Smooth muscle cell (in vitro differentiated cells): Measurements from ENCODE around the gene PCYT2. TPM values are rescaled to one million over a fixed set of nuclear protein-coding genes. Genes with fewer than 3 reads are reported as not detected.

Experiments used
- DNase-seq: peaks from one replicate; lab custom pipeline; 2025; ENCODE audit not compliant: unreplicated experiment; lab: John Stamatoyannopoulos, UW
- H2AFZ ChIP-seq: fragments of 200-600 bp; sonication (generic); 2 replicates; pipeline ENCODE4 v1.6.0; 2016; ENCODE audit warnings: antibody characterized with exemption, low read depth, mild to moderate bottlenecking
- H3F3A ChIP-seq: fragments of 200-600 bp; sonication (generic); 2 replicates; pipeline ENCODE4 v1.6.0; 2017; ENCODE audit warnings: antibody characterized with exemption, low read depth
- H3K27ac ChIP-seq: fragments of 200-600 bp; sonication (generic); 2 replicates; pipeline ENCODE4 v1.5.1; 2016; ENCODE audit warnings: low read depth, mild to moderate bottlenecking
- H3K27me3 ChIP-seq: fragments of 200-600 bp; sonication (generic); 2 replicates; pipeline ENCODE4 v1.6.1; 2016; ENCODE audit warnings: low read depth, mild to moderate bottlenecking
- H3K36me3 ChIP-seq: fragments of 200-600 bp; sonication (generic); 2 replicates; pipeline ENCODE4 v1.5.1; 2016; ENCODE audit warnings: low read depth
- H3K4me1 ChIP-seq: fragments of 200-600 bp; sonication (generic); 2 replicates; pipeline ENCODE4 v1.5.1; 2016; ENCODE audit warnings: low read depth
- H3K4me2 ChIP-seq: fragments of 200-600 bp; sonication (generic); 2 replicates; pipeline ENCODE4 v1.6.0; 2016; ENCODE audit warnings: mild to moderate bottlenecking
- H3K4me3 ChIP-seq: fragments of 200-600 bp; sonication (generic); 2 replicates; pipeline ENCODE4 v1.5.1; 2016; ENCODE audit warnings: mild to moderate bottlenecking
- H3K79me2 ChIP-seq: fragments of 200-600 bp; sonication (generic); 2 replicates; pipeline ENCODE4 v1.6.0; 2016; ENCODE audit warnings: low read depth, mild to moderate bottlenecking
- H3K9ac ChIP-seq: fragments of 200-600 bp; sonication (generic); 2 replicates; pipeline ENCODE4 v1.6.0; 2016; ENCODE audit warnings: low read depth
- H3K9me3 ChIP-seq: fragments of 200-600 bp; sonication (generic); replicated peaks from 2 replicates; pipeline ENCODE4 v1.5.1; 2016; ENCODE audit warnings: low read depth
- H4K20me1 ChIP-seq: fragments of 200-600 bp; sonication (generic); 2 replicates; pipeline ENCODE4 v1.6.0; 2016; ENCODE audit warnings: low read depth
- WGBS: methylation state at CpG from one replicate; pipeline ENCODE4 v1.1.7; 2016; ENCODE audit warnings: low lambda C conversion rate; 5-methylcytosine and 5-hydroxymethylcytosine counted together
- polyA plus RNA-seq: library from polyadenylated mRNA; unstranded; fragments of >200 nt; fragmentation: Nextera tagmentation; extraction: Ambion mirVana; gene quantifications from 2 replicates; pipeline ENCODE4 v1.2.1, GENCODE V29; 2016
- total RNA-seq: library from RNA; depleted of rRNA; stranded (reverse); fragments of >200 nt; gene quantifications from 2 replicates; pipeline ENCODE4 v1.2.3, GENCODE V29; 2014
- TF ChIP-seq, protein P1 (sequence below): fragments of 200-600 bp; sonication (generic); IDR thresholded peaks from 2 replicates; pipeline ENCODE4 v1.5.1; 2017; ENCODE audit warnings: borderline replicate concordance, mild to moderate bottlenecking, antibody characterized with exemption; ENCODE audit not compliant: insufficient read depth, poor library complexity, severe bottlenecking

PCYT2 gene
- total and polyA plus RNA-seq, 2 experiments from 2014 or later = 11.4 to 50.6 TPM

DNA sequence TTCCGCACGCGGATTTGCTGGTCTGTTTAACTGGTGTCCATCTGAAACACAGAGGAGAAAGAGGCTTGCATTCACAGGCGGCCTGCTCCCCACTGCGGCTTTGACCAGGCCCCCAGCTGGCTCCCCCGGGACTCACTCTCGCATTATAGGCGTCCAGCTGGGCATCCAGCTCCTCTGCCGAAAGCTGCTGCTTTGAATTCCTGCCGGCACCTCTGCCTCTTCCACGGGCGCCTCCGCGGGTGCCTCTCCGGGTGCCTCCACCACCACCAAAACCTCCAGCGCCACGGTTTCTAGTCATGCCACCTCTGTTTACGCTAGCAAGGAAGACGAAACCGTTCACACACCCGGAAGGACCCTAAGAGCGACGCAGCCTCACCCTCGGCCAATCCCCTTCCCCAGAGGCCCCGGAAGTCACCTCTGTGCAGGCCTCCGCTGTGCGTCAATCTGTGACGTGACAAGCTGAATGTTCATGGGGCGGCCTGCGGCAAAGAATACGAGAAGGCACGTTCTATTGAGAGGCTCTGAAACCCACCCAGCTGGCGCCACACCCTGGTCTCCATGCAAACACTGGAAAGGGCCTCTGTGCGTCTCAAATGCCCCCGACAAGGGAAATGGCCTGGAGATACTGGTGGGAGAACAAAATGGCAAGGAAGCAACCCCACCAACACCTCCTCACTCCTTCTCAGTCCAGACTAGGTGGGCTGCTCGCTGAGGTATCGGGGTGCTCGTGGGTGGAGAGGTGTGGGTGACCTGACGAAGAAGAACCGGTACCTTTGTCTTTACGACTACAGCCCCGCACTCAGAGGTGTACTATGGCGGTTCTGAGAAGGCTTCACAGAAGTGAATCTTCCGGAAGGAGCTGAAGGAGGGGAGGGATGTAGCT is 22.9 kb downstream of the PCYT2 start:
- Histone ChIP-seq H3K27me3 (no peaks in the 10 kb centered on the region), H4K20me1 (peaks cover 44% of the 10 kb centered on the region), H3K9ac (no peak overlapping the region), H3F3A (no peaks in the 10 kb centered on the region), H3K9me3 (no peaks in the 10 kb centered on the region), H3K4me3 (no peak overlapping the region), H3K36me3 (no peaks in the 10 kb centered on the region), H3K27ac (no peak overlapping the region), H2AFZ (no peak overlapping the region), H3K4me1 (peaks cover 10% of the 10 kb centered on the region), H3K79me2 (peaks cover 49% of the 10 kb centered on the region), H3K4me2 (no peak overlapping the region)
- 98% methylated on average over 44 of the region's 44 CpGs for WGBS
- TF ChIP-seq, protein P1, sequence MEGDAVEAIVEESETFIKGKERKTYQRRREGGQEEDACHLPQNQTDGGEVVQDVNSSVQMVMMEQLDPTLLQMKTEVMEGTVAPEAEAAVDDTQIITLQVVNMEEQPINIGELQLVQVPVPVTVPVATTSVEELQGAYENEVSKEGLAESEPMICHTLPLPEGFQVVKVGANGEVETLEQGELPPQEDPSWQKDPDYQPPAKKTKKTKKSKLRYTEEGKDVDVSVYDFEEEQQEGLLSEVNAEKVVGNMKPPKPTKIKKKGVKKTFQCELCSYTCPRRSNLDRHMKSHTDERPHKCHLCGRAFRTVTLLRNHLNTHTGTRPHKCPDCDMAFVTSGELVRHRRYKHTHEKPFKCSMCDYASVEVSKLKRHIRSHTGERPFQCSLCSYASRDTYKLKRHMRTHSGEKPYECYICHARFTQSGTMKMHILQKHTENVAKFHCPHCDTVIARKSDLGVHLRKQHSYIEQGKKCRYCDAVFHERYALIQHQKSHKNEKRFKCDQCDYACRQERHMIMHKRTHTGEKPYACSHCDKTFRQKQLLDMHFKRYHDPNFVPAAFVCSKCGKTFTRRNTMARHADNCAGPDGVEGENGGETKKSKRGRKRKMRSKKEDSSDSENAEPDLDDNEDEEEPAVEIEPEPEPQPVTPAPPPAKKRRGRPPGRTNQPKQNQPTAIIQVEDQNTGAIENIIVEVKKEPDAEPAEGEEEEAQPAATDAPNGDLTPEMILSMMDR = no peak
- DNase-seq = no peak

DNA sequence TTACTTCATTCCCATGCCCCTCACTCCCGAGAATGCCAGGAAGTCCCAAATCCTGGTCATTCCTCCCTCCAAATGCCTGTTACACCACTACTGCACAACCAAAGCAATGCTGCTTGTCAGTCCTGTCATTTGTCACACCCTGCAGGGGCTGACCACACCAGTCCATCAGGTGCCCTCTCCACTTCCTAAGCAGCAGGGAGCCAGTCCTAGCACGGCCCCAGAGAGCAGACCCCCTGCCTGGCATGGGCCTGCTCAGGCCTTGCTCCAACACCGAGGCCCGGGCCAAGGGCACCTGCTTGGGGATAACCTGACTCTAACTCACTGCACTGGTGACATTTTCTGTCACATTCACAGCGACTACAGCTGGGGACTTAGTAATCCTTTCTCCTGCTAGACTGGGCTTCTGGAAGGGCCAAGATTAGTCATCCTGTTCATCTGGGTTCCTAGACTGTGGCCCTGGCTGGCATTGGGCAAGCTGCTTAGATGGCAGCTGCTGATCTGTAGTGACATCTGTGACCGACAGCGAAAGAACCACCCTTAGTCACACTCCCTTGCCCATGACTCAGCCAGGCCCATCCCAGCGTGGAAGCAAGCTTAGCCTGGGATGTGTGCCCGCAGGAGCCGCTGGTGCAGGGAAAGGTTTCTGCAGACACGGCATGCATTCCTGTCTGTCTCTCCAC is 25.2 kb downstream of the PCYT2 start:
- peaks cover 39% of the 10 kb centered on the region for H4K20me1 ChIP-seq
- no peaks in the 10 kb centered on the region for H3K36me3 ChIP-seq
- no peak overlapping the region for H3K4me3 ChIP-seq
- H3K4me1 ChIP-seq = peaks cover 10% of the 10 kb centered on the region
- WGBS = 84% methylated on average over 11 of the region's 11 CpGs
- peaks cover 37% of the 10 kb centered on the region for H3K79me2 ChIP-seq
- H3K27ac ChIP-seq = no peak overlapping the region
- DNase-seq = no peak
- TF ChIP-seq, protein P1 = no peak
- no peaks in the 10 kb centered on the region for H3K27me3 ChIP-seq
- no peak overlapping the region for H2AFZ ChIP-seq
- H3F3A ChIP-seq = no peaks in the 10 kb centered on the region
- no peak overlapping the region for H3K9ac ChIP-seq
- no peak overlapping the region for H3K4me2 ChIP-seq
- H3K9me3 ChIP-seq = no peaks in the 10 kb centered on the region

DNA sequence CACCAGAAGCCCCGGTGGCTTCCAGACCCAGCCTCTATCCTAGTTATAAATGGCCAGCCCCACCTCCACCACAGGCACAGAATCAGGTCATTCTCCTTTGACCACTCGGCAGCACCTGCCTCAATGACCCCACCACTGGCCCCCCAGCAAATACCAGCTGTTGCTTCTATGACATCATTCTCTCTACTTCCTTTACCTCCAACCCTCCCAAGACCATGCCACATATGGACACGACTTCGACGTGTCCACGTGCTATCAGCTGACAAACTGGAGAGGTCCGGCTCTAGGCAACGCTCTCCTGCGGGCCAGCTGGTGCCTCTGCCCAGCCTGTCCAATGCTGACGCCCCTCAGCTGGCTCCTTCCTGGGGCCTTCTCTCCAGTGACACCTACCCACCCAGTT is 25.7 kb downstream of the PCYT2 start:
- Histone ChIP-seq H3K4me3 (no peak overlapping the region), H3K9me3 (no peaks in the 10 kb centered on the region), H3K79me2 (peaks cover 32% of the 10 kb centered on the region), H3K27ac (no peak overlapping the region), H3K4me1 (peaks cover 8% of the 10 kb centered on the region), H3K4me2 (no peak overlapping the region), H3K9ac (no peak overlapping the region), H3K27me3 (no peaks in the 10 kb centered on the region), H4K20me1 (peaks cover 39% of the 10 kb centered on the region), H3F3A (no peaks in the 10 kb centered on the region), H2AFZ (no peak overlapping the region), H3K36me3 (no peaks in the 10 kb centered on the region)
- WGBS = 98% methylated on average over 10 of the region's 10 CpGs
- TF ChIP-seq, protein P1 = no peak
- no peak for DNase-seq
